Sigmoid colon (tissue), 7 donors: ENCODE data around the gene PRKAG3. TPM values are rescaled to one million over a fixed set of nuclear protein-coding genes. Genes with fewer than 3 reads are reported as not detected.

ENCODE experiments used
- DNase-seq: peaks from one replicate; pipeline ENCODE4 v3.0.0-alpha.2; 2019
- H3K27ac ChIP-seq, 4 donors: fragments of 200-600 bp; sonication (generic); one replicate each; pipeline ENCODE4 v1.5.1; 2016 to 2019; ENCODE audit warnings: mild to moderate bottlenecking in 1 of 4
- H3K27me3 ChIP-seq, 3 donors: fragments of 200-600 bp; sonication (generic); one replicate each; pipeline ENCODE4 v1.5.1; 2019; ENCODE audit warnings: mild to moderate bottlenecking in 1 of 3
- H3K36me3 ChIP-seq, 4 donors: fragments of 200-600 bp; sonication (generic); one replicate each; pipeline ENCODE4 v1.5.1; 2016 to 2019
- H3K4me1 ChIP-seq, 4 donors: fragments of 200-600 bp; sonication (generic); one replicate each; pipeline ENCODE4 v1.5.1; 2017 to 2019
- H3K4me3 ChIP-seq, 4 donors: fragments of 200-600 bp; sonication (generic); one replicate each; pipeline ENCODE4 v1.5.1; 2017 to 2019; ENCODE audit warnings: mild to moderate bottlenecking in 2 of 4, moderate library complexity in 1 of 4
- H3K9me3 ChIP-seq, 4 donors: fragments of 200-600 bp in 3 of 4; sonication (generic) in 3 of 4; one replicate each; pipeline versions ENCODE4 v1.5.1 to v1.6.1; 2013 to 2019
- EP300 ChIP-seq, 4 donors: sonication (generic); formaldehyde crosslinking; IDR thresholded peaks; one replicate each; pipeline ENCODE4 v1.6.1; 2017; ENCODE audit warnings: antibody characterized with exemption in 4 of 4
- POLR2A ChIP-seq, 2 donors: fragments of 450-650 bp; IDR thresholded peaks; one replicate each; pipeline ENCODE4 v1.6.1; 2016; ENCODE audit warnings: antibody characterized with exemption in 2 of 2, mild to moderate bottlenecking in 2 of 2, moderate library complexity in 2 of 2
- POLR2AphosphoS5 ChIP-seq, 4 donors: sonication (generic); formaldehyde crosslinking; IDR thresholded peaks; one replicate each; pipeline ENCODE4 v1.6.1; 2017; ENCODE audit warnings: antibody characterized with exemption in 4 of 4
- WGBS, 2 donors: extraction: QIAGEN DNeasy Blood & Tissue Kit; methylation state at CpG; one replicate each; pipeline ENCODE4 v1.1.7; 2013; 5-methylcytosine and 5-hydroxymethylcytosine counted together
- intact Hi-C: fragments of 100-400 bp; cut with DNase I; formaldehyde crosslinking; loops from one replicate; pipeline ENCODE4 v1.15.1; 2023
- polyA plus RNA-seq, 3 donors: library from polyadenylated mRNA; stranded (reverse); fragments of 200-250 nt; gene quantifications; one replicate each; pipeline ENCODE4 v1.2.3, GENCODE V29; 2013
- total RNA-seq, 4 donors: library from RNA; depleted of rRNA; stranded (reverse); fragments of >200 nt; gene quantifications; one replicate each; pipeline ENCODE4 v1.1.0, GENCODE V29; 2016
- TF ChIP-seq, protein P1 (sequence below), 4 experiments: fragments of 450-650 bp in 3 of 4; fragments of 200-600 bp in 1 of 4; IDR thresholded peaks; one replicate each; pipeline ENCODE4 v1.5.1; 2016 to 2019; ENCODE audit warnings: antibody characterized with exemption in 4 of 4, mild to moderate bottlenecking in 3 of 4, moderate library complexity in 2 of 4
- donor health status: healthy with polysubstance abuse.
- donor health status: Bipolar disorder and iron deficiency.
- donor health status: healthy.

The PRKAG3 gene
- total and polyA plus RNA-seq, 7 donors, result not detected

DNA sequence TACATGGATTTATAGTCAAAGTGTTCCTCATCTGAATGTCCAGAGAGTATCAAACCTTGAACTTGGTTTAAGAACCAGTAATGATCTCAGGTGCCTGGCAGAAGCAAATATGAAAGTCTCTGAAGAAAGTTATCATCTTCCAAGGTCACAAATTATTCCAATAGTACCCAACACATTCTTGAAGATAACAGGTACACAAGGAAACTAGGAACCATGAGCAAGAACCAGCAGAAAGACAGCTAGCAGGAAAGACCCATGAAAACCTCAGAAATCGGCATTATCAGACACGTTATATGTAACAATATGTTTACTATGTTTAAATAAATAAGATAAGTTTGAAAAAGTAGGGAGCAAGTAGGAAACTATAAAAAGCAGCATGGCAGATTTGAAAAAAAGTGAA lies 5.9 kb upstream of the PRKAG3 start:
- Histone ChIP-seq H3K36me3 (no peaks in the 10 kb centered on the region), H3K27ac (no peak overlapping the region), H3K4me3 (no peak overlapping the region), H3K27me3 (peaks cover 3 to 19% (median 4%) of the 10 kb centered on the region in 3 donors), H3K4me1 (no peaks in the 10 kb centered on the region), H3K9me3 (no peaks in the 10 kb centered on the region)
- WGBS, 2 donors, result 66 to 88% methylated on average over 2 of the region's 2 CpGs
- TF ChIP-seq, protein P1, sequence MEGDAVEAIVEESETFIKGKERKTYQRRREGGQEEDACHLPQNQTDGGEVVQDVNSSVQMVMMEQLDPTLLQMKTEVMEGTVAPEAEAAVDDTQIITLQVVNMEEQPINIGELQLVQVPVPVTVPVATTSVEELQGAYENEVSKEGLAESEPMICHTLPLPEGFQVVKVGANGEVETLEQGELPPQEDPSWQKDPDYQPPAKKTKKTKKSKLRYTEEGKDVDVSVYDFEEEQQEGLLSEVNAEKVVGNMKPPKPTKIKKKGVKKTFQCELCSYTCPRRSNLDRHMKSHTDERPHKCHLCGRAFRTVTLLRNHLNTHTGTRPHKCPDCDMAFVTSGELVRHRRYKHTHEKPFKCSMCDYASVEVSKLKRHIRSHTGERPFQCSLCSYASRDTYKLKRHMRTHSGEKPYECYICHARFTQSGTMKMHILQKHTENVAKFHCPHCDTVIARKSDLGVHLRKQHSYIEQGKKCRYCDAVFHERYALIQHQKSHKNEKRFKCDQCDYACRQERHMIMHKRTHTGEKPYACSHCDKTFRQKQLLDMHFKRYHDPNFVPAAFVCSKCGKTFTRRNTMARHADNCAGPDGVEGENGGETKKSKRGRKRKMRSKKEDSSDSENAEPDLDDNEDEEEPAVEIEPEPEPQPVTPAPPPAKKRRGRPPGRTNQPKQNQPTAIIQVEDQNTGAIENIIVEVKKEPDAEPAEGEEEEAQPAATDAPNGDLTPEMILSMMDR (IDR thresholded peaks at IDR 0.05), result no peak
- no peak for TF ChIP-seq EP300 (IDR thresholded peaks at IDR 0.05)
- TF ChIP-seq POLR2AphosphoS5 (IDR thresholded peaks at IDR 0.05), result no peak
- no peak for TF ChIP-seq POLR2A (IDR thresholded peaks at IDR 0.05)
- DNase-seq, result no peak
- intact Hi-C loops, result no loop called here

GRCh38 chr2:218834685-218835084 lies 3.1 kb upstream of the PRKAG3 start:
- intact Hi-C loops, result no loop called here
- no peaks in the 10 kb centered on the region for H3K9me3 ChIP-seq
- H3K36me3 ChIP-seq, result no peaks in the 10 kb centered on the region
- H3K4me1 ChIP-seq, result no peaks in the 10 kb centered on the region
- WGBS, 2 donors, result 67 to 70% methylated on average over 4 of the region's 4 CpGs
- H3K27ac ChIP-seq, result no peak overlapping the region
- TF ChIP-seq, protein P1 (IDR thresholded peaks at IDR 0.05), result no peak
- no peak for TF ChIP-seq POLR2AphosphoS5 (IDR thresholded peaks at IDR 0.05)
- TF ChIP-seq EP300 (IDR thresholded peaks at IDR 0.05), result no peak
- no peak for TF ChIP-seq POLR2A (IDR thresholded peaks at IDR 0.05)
- no peak overlapping the region for H3K4me3 ChIP-seq
- peak; percentile 18 for DNase-seq
- peaks cover 3 to 32% (median 4%) of the 10 kb centered on the region in 3 donors for H3K27me3 ChIP-seq

DNA sequence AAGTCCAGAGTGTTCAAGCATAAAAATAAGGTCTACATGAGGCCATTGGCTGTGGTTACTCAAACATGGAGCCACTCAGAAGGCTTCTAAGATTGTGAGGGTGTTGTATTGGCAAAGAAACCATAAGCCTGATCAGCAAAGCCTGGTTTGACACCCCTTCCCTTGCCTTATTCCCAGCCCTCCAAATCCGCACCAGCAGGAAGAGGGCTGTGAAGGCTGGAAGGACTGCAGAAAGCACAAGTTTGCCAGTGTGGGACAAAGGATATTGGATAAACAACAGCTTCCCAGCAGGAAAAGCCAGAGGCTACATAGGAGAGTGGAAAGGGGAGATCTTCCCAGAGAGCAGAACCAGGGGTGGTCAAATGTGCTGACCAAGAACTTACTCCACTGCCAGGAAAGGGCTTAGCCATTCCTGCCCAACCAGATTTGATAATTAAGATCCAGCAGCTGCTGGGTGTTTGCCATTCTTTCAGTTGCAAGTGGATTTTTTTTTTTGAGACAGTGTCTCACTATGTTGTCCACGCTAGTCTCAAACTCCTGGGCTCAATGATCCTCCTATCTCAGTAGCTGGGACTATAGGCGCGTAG lies 1.5 kb upstream of the PRKAG3 start:
- Histone ChIP-seq H3K27ac (no peak overlapping the region), H3K4me3 (no peak overlapping the region), H3K9me3 (no peaks in the 10 kb centered on the region), H3K27me3 (peaks cover 3 to 33% (median 4%) of the 10 kb centered on the region in 3 donors), H3K36me3 (no peaks in the 10 kb centered on the region), H3K4me1 (no peaks in the 10 kb centered on the region)
- DNase-seq, result peak; percentile 8
- TF ChIP-seq, protein P1 (IDR thresholded peaks at IDR 0.05), result no peak
- no peak for TF ChIP-seq EP300 (IDR thresholded peaks at IDR 0.05)
- no peak for TF ChIP-seq POLR2A (IDR thresholded peaks at IDR 0.05)
- no peak for TF ChIP-seq POLR2AphosphoS5 (IDR thresholded peaks at IDR 0.05)
- intact Hi-C loops, result no loop called here
- WGBS, 2 donors, result 75 to 83% methylated on average over 4 of the region's 4 CpGs

GRCh38 chr2:218832520-218832919 lies 917 bp upstream of the PRKAG3 start:
- WGBS, 2 donors, result 59 to 77% methylated on average over 3 of the region's 3 CpGs
- DNase-seq, result no peak
- no peaks in the 10 kb centered on the region for H3K36me3 ChIP-seq
- intact Hi-C loops, result no loop called here
- no peaks in the 10 kb centered on the region for H3K9me3 ChIP-seq
- no peaks in the 10 kb centered on the region for H3K4me1 ChIP-seq
- peak overlapping the region in 1 of 4 donors; percentile 57 for H3K27ac ChIP-seq
- H3K27me3 ChIP-seq, result peaks cover 3 to 33% (median 4%) of the 10 kb centered on the region in 3 donors
- TF ChIP-seq, protein P1 (IDR thresholded peaks at IDR 0.05), result no peak
- TF ChIP-seq EP300 (IDR thresholded peaks at IDR 0.05), result no peak
- no peak for TF ChIP-seq POLR2A (IDR thresholded peaks at IDR 0.05)
- TF ChIP-seq POLR2AphosphoS5 (IDR thresholded peaks at IDR 0.05), result no peak
- H3K4me3 ChIP-seq, result no peak overlapping the region

DNA sequence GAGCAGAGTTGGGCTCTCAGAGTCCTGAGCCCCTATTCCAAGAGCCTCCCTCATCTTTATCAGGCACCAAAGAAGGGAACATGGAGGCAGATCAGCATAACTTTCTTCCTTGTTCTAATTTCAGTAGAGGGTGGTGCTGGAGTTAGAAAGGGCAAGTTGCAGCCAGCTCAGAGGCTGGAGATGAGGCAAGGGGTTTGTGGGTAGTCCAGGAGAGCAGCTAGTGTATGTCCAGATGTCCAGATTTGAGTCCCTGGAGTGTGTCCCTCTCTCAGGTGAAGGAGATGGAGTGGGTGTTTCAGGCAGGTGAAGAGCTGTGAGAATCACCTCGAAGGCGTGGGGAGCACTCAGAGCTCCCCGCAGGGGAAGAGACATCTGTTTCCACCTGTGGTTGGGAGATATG lies 478 bp upstream of the PRKAG3 start:
- H3K27me3 ChIP-seq, result peaks cover 3 to 33% (median 4%) of the 10 kb centered on the region in 3 donors
- DNase-seq, result no peak
- H3K36me3 ChIP-seq, result no peaks in the 10 kb centered on the region
- no peak overlapping the region for H3K4me3 ChIP-seq
- H3K4me1 ChIP-seq, result no peaks in the 10 kb centered on the region
- intact Hi-C loops, result no loop called here
- TF ChIP-seq POLR2A (IDR thresholded peaks at IDR 0.05), result no peak
- TF ChIP-seq EP300 (IDR thresholded peaks at IDR 0.05), result no peak
- TF ChIP-seq POLR2AphosphoS5 (IDR thresholded peaks at IDR 0.05), result no peak
- TF ChIP-seq, protein P1 (IDR thresholded peaks at IDR 0.05), result no peak
- peak overlapping the region in 1 of 4 donors; percentile 57 for H3K27ac ChIP-seq
- WGBS, 2 donors, result 66 to 86% methylated on average over 3 of the region's 3 CpGs
- no peaks in the 10 kb centered on the region for H3K9me3 ChIP-seq
